GM18505 (cell line): ENCODE results near the gene DTNBP1.
A peak's percentile ranks its signal among the peaks of the same experiment; 100 is the strongest.
"Not testable (repeated sequence)": the region's sequence is repeated elsewhere in the genome, so short reads cannot be mapped to it uniquely, and the experiment has no call there.

Source experiments
- ATAC-seq: cut with Tn5 transposase; IDR thresholded peaks from one replicate; pipeline ENCODE4 v1.9.1; 2021; ENCODE audit not compliant: unreplicated experiment
- POLR2A ChIP-seq: IDR thresholded peaks from 4 replicates; pipeline ENCODE4 v1.6.1; 2011; ENCODE audit warnings: borderline replicate concordance; ENCODE audit not compliant: insufficient read depth, insufficient read length; ENCODE audit errors: extremely low read depth

DTNBP1 gene

DNA sequence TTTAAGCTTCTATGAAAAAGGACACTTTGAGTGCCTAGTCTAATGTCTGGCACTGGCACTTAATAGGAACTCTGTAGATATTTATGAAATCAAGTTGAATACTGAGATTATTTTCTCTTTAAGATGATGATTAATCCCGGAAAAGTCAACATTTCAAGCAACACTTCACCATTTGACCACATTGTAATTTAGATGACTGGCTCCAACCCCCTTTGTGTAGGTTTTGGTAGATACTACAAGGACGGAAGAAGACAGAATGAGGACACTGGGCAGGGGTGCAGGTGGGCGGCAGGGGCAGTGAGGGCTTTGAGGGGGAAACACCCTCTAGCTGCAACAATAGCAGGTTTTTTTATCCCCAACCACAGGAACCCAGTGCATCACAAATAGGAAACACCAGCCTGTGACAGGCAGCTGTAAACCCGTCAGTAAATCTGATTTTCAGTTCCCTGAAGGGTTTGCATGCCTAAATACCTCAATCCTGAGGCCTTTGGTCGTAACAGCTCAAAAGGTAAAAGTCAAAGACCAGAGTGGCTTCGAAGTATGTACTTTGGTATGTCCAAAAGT lies 4.6 kb downstream of the DTNBP1 start:
- ATAC-seq, result no peak

DNA sequence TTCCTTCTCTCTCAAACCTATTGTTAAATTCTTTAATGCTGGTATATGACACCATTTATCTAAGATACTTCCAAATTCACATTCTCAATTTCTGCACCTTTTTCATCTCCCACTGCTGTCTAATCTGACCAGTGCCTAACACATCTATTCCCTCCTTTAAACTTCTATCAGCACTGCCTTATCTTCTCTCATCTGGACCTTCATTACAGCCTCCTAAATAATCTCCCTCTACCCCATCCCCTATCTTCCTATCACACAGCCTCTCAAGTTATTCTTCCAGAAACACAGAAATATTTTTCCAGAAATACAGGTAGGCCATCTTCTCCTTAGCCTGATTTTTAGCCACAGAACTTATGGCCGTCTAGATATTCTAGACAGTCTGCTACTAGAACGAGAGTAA lies 5.5 kb downstream of the DTNBP1 start:
- no peak for TF ChIP-seq POLR2A
- no peak for ATAC-seq

More for the DNA sequence above, 4.6 kb downstream of the DTNBP1 start:
- no peak for TF ChIP-seq POLR2A

DNA sequence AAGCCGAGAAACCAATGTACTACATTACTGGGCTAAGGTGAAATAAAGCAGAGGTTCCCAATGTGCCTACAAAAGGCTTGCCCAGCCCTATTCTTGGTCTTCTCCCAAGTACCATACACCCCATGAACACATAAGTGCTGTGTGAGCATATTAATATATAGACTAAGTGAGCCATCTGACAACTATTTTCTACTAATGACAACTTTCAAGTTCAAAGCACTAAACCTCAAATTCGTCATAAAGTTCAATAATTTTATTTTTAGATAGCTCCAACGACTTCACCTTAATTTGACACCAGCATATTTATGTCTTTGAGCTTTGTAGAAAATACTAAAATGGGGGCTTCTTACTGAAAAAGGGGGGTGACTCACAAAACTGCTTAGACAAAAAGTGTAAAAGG lies 6.7 kb downstream of the DTNBP1 start:
- TF ChIP-seq POLR2A, result no peak
- ATAC-seq, result no peak

DNA sequence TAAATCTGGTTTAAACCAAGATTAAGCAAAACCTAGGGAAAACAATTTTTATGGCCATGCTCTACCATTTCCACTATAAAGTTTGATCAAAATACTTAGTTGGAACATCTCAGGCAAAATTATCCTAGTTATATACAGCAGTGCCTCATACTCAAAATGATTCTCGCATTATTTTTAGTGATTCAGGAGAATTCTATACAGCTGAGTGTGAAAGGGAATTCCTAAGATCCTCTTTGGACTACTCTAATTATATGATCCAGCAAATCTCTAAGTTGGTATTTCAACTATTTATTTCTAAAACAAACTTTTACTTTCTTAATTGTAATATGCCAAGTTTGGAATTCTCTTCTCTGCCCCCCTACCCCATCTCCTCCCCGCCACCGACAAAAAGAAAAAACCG lies 8.6 kb downstream of the DTNBP1 start:
- no peak for TF ChIP-seq POLR2A
- ATAC-seq, result no peak

DNA sequence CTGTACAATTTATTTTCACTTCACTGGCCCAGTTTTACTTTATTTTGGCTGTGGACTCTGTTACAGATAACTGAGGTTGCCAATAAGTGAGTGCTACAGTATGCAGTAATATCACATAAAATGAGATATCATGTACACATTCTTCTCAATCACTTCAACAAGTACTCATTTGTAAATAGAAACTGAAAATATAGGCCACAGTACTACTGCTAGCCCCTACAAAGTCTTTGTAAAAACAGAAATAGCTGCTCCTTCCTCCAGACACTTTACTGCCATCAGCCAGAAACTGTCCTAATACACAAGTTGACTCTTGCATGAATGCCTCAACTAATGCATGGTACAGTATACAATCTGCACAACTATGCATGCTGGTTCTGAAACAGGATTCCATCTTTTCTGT lies 9.2 kb downstream of the DTNBP1 start:
- peak; percentile 53 for ATAC-seq
- no peak for TF ChIP-seq POLR2A

DNA sequence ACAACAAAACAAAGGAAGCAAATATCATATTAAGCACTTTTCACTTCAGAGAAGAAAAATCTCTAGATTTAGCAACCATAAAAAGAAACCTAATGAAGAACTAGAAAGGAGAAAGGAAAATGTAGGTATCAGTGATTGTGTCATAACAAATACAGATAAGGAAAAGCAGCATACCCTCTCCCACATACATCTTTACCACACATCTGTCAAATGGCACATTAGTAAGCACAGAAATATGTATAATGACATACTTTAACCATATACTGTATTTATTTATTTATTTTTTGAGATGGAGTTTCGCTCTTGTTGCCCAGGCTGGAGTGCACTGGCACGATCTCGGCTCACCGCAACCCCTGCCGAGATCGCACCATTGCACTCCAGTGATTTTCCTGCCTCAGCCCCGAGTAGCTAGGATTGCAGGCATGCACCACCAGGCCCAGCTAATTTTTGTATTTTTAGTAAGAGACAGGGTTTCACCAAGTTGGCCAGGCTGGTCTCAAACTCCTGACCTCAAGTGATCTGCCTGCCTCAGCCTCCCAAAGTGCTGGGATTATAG lies 12.7 kb downstream of the DTNBP1 start:
- not testable (repeated sequence) for ATAC-seq

DNA sequence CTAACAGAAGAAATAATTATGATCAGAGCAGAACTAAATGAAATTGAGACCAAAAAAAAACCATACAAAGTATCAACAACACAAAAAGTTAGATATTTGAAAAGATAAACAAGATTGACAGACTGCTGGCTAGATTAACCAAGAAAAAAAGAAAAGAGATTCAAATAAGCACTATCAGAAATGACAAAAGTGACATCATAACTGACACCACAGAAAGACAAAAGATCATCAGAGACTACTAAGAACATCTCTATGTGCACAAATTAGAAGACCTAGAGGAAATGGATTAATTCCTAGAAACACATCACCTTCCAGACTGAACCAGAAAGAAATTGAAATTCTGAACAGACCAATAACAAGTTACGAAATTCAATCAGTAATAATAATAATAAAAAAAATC lies 17.9 kb downstream of the DTNBP1 start:
- no peak for ATAC-seq
- TF ChIP-seq POLR2A, result no peak

DNA sequence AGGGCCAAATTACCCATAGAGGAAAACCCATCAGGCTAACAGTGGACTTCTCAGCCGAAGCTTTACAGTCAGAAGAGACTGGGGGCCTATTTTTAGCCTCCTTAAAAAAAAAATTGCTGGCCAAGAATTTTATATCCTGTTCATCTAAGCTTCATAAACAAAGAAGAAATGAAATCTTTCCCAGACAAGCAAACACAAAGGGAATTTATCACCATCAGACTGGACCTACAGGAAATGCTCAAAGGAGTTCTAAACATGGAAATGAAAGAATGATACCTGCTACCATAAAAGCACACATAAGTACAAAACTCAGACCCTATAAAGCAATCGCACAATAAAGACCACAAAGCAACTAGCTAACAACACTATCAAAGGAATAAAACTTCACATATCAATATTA lies 19.3 kb downstream of the DTNBP1 start:
- ATAC-seq, result no peak
- no peak for TF ChIP-seq POLR2A

DNA sequence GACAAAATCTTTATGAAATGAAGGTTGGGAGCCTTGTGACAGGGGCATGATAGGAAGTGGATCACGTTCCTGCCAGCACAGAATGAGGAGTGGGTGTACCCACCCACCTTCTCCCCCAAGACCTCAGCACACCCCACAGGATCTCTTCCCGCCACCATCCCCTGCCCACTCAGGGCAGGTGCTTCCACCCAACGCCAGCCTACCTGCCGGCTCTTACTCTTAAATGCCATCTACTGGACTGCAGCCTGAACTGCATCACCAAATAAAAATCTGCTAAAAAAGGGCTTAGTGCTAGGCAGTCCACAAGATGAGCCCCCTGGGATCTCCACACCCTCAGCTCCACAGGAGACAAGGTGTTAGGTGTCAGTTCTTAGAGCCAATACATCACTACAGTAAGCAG lies 20.6 kb downstream of the DTNBP1 start:
- no peak for ATAC-seq
- no peak for TF ChIP-seq POLR2A

DNA sequence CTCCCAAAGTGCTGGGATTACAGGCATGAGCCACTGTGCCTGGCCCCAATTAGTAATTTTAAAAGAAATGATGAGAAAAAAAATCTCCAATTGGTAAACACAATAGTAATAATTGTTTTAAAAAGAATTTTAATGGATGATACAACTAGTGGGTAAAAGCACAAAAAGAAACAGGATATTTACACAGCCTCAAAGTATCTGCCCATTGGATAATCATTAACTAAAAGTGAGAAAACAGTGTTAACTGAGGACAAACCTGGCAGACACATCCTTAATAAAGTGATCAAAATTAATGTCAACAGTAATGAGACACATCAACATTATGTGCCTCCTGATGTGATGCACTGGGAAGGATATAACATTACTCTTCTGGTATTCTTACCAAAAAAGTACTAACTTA lies 24.5 kb downstream of the DTNBP1 start:
- no peak for ATAC-seq
- TF ChIP-seq POLR2A, result no peak

DNA sequence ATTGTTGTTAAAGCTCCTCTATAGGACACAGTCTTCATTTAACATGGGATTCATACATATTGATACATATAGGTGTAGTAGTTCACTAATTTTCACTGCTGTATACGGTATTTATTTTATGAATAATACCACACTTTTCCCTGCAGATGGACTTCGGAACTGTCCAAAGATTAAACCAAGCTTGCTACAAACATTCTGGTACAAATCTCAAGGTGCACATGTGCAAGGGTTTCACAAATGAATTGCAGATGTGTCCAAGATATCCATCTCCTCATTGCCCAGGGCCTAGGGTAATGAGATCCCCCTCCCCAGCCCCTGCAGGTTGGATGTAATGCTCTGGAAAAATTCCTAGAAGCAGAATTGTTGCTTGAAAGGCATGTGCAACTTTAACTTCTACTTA lies 31.4 kb downstream of the DTNBP1 start:
- no peak for ATAC-seq
- TF ChIP-seq POLR2A, result no peak

DNA sequence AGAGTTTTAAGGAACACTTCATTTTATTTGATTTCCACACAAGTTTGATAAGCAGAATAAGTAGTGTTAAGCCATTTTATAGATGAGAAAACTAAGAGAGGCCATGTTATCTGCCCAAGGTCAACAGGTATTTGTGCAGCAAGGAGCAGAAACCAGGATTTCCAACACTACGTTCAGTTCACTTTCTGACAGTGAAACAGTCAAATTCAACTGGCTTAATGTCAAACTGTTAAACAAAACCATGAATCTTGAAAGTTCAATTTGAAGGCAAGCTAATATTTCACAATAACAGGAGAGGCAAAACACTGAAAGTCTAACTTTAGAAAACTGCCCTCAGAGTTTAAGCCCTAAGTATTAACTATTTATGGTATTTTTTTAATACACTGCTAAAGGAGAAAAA lies 32.6 kb downstream of the DTNBP1 start:
- TF ChIP-seq POLR2A, result no peak
- no peak for ATAC-seq

DNA sequence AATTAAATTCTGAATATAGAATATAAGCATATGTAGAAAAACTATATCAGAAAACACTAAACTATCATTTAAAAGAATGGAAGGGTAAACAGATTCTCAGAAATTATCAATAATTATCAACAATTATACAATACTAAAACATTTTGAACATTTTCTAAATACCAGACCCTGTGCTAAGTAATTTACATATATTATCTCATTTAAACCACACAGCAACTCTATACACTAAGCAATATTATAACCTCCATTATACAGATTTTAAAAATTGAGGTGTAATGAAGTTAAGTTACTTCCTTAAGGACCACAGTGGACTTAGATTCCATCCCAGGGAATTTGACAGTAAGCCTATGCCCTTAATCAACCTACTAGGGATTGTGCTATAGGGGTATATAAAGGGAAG lies 33.3 kb downstream of the DTNBP1 start:
- no peak for ATAC-seq
- TF ChIP-seq POLR2A, result no peak

DNA sequence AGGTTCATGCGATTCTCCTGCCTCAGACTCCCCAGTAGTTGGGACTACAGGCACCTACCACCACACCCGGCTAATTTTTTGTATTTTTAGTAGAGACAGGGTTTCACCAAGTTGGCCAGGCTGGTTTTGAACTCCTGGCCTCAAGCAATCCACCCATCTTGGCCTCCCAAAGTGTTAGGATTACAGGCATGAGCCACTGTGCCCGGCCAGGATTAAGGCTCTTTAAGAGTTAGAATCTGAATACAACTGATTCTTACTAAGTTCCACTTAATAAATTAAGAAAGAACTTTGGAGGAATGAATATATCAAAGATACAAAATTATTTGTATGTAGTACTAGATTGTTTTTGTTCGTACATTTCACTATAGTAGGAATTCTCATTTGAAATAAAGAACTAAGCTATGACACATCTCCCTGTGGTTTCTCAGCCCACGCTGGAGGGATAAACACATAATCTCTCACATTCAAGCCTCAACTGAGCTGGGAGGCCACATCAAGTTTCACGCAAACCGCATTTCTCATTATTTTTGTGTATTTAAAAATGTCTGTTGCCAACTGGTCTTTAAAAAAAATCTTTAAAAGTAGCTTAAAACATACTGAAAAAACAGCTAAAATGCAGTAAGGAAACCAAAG lies 34.2 kb downstream of the DTNBP1 start:
- no peak for ATAC-seq
- no peak for TF ChIP-seq POLR2A
